T1000 (cell line): Measurements from ENCODE around the gene HBE1.
"Not testable (repeated sequence)": the region's sequence is repeated elsewhere in the genome, so short reads cannot be mapped to it uniquely, and the experiment has no call there.

Experiments used
- DNase-seq: peaks from one replicate; lab custom pipeline; 2025; ENCODE audit warnings: mixed read lengths; lab: John Stamatoyannopoulos, UW

The HBE1 gene

GRCh38 chr11:5285703-5286340 is 16.1 kb upstream of the HBE1 start:
- DNase-seq, result no peak

GRCh38 chr11:5284637-5285036 is 14.9 kb upstream of the HBE1 start:
- DNase-seq, result no peak

GRCh38 chr11:5283882-5284281 is 14.1 kb upstream of the HBE1 start:
- no peak for DNase-seq

GRCh38 chr11:5283086-5283485 is 13.3 kb upstream of the HBE1 start:
- no peak for DNase-seq

GRCh38 chr11:5282628-5283027 is 12.9 kb upstream of the HBE1 start:
- DNase-seq, result no peak

- DNase-seq, result no peak
Measured at GRCh38 chr11:5281596-5281995, 11.9 kb upstream of the HBE1 start.

- peak; percentile 71 for DNase-seq
Measured at GRCh38 chr11:5280582-5281102, 10.9 kb upstream of the HBE1 start.

- DNase-seq, result no peak
Measured at GRCh38 chr11:5279471-5280090, 9.8 kb upstream of the HBE1 start.

GRCh38 chr11:5277807-5278382 is 8.2 kb upstream of the HBE1 start:
- DNase-seq, result no peak

- no peak for DNase-seq
Measured at GRCh38 chr11:5276697-5277096, 7.0 kb upstream of the HBE1 start.

- no peak for DNase-seq
Measured at GRCh38 chr11:5275369-5276110, 5.8 kb upstream of the HBE1 start.

GRCh38 chr11:5274395-5274794 is 4.7 kb upstream of the HBE1 start:
- no peak for DNase-seq

GRCh38 chr11:5272395-5273017 is 2.8 kb upstream of the HBE1 start:
- no peak for DNase-seq

- DNase-seq, result no peak
Measured at GRCh38 chr11:5267033-5267563, 2.6 kb downstream of the HBE1 start.

- DNase-seq, result no peak
Measured at GRCh38 chr11:5266609-5267008, 3.1 kb downstream of the HBE1 start.

- no peak for DNase-seq
Measured at GRCh38 chr11:5265832-5266231, 3.9 kb downstream of the HBE1 start.

- DNase-seq, result no peak
Measured at GRCh38 chr11:5258543-5259262, 11.0 kb downstream of the HBE1 start.

GRCh38 chr11:5257296-5257695 is 12.4 kb downstream of the HBE1 start:
- DNase-seq, result no peak

GRCh38 chr11:5254646-5255413 is 14.9 kb downstream of the HBE1 start, which contains the start of gene HBG2:
Gene HBG2, minus strand, starts transcription at chr11:5254781. Its CDS starts 53 bp downstream, at chr11:5254728.
- not testable (repeated sequence) for DNase-seq

- DNase-seq, result not testable (repeated sequence)
Measured at GRCh38 chr11:5254023-5254422, 15.7 kb downstream of the HBE1 start.
